DMS79 (cell line): ENCODE results near the gene RASSF1.

Experiments used
- DNase-seq: peaks from one replicate; lab custom pipeline; 2025; lab: John Stamatoyannopoulos, UW

Gene RASSF1

GRCh38 chr3:50340448-50341329 is at the start of gene RASSF1:
Gene RASSF1 (minus strand): TSS chr3:50340836. CDS start chr3:50340805, 31 bp downstream.
- DNase-seq: no peak

- DNase-seq: no peak
These were observed 48.8 kb upstream of the RASSF1 start for GRCh38 chr3:50389414-50389767.

GRCh38 chr3:50388720-50389413 is 48.2 kb upstream of the RASSF1 start:
- no peak for DNase-seq

- no peak for DNase-seq
These were observed 47.5 kb upstream of the RASSF1 start for GRCh38 chr3:50388016-50388719.

GRCh38 chr3:50385754-50386153 is 45.1 kb upstream of the RASSF1 start:
- DNase-seq: no peak

GRCh38 chr3:50383750-50384149 is 43.1 kb upstream of the RASSF1 start:
- no peak for DNase-seq

- DNase-seq: no peak
These were observed 42.1 kb upstream of the RASSF1 start for GRCh38 chr3:50382722-50383121.

- peak; percentile 79 for DNase-seq
These were observed 40.7 kb upstream of the RASSF1 start for GRCh38 chr3:50381383-50381782.

GRCh38 chr3:50380405-50381085 is 39.9 kb upstream of the RASSF1 start:
- no peak for DNase-seq

GRCh38 chr3:50378757-50379156 is 38.1 kb upstream of the RASSF1 start:
- no peak for DNase-seq

GRCh38 chr3:50378024-50378423 is 37.4 kb upstream of the RASSF1 start:
- DNase-seq: no peak

- DNase-seq: no peak
These were observed 34.8 kb upstream of the RASSF1 start for GRCh38 chr3:50375258-50375931.

GRCh38 chr3:50374363-50375257 is 34.0 kb upstream of the RASSF1 start:
- DNase-seq: no peak

- DNase-seq: no peak
These were observed 32.8 kb upstream of the RASSF1 start for GRCh38 chr3:50373146-50374051.

- DNase-seq: peak; percentile 25
These were observed 31.7 kb upstream of the RASSF1 start for GRCh38 chr3:50372349-50372748.

- DNase-seq: no peak
These were observed 30.6 kb upstream of the RASSF1 start for GRCh38 chr3:50371133-50371685.

GRCh38 chr3:50370594-50370993 is 30.0 kb upstream of the RASSF1 start:
- no peak for DNase-seq

- no peak for DNase-seq
These were observed 28.5 kb upstream of the RASSF1 start for GRCh38 chr3:50369012-50369670.

- DNase-seq: no peak
These were observed 25.2 kb upstream of the RASSF1 start for GRCh38 chr3:50365842-50366220.
